Measurements from ENCODE around the gene SPINK1. TPM values are rescaled to one million over a fixed set of nuclear protein-coding genes. Genes with fewer than 3 reads are reported as not detected.
"Not testable (repeated sequence)": the region's sequence is repeated elsewhere in the genome, so short reads cannot be mapped to it uniquely, and the experiment has no call there.

SPINK1 gene
- not detected for total RNA-seq

- DNase-seq, result no peak
Measured at GRCh38 chr5:147831465-147831864, at the start of gene SPINK1. SPINK1 (minus strand) TSS chr5:147831671; CDS start chr5:147831577, 94 bp downstream.

GRCh38 chr5:147880487-147880886 is 49.0 kb upstream of the SPINK1 start:
- no peak for DNase-seq

GRCh38 chr5:147879784-147880183 is 48.3 kb upstream of the SPINK1 start:
- no peak for DNase-seq

- DNase-seq, result no peak
Measured at GRCh38 chr5:147878066-147878759, 46.7 kb upstream of the SPINK1 start, which contains the start of gene SCGB3A2. SCGB3A2 (plus strand) TSS chr5:147878711; CDS start chr5:147878804, 93 bp downstream.

- no peak for DNase-seq
Measured at GRCh38 chr5:147876626-147877025, 45.2 kb upstream of the SPINK1 start.

GRCh38 chr5:147876141-147876540 is 44.7 kb upstream of the SPINK1 start:
- no peak for DNase-seq

- no peak for DNase-seq
Measured at GRCh38 chr5:147874910-147875367, 43.5 kb upstream of the SPINK1 start.

- DNase-seq, result not testable (repeated sequence)
Measured at GRCh38 chr5:147874118-147874875, 42.8 kb upstream of the SPINK1 start.

GRCh38 chr5:147872744-147873435 is 41.4 kb upstream of the SPINK1 start:
- not testable (repeated sequence) for DNase-seq

- not testable (repeated sequence) for DNase-seq
Measured at GRCh38 chr5:147871980-147872549, 40.6 kb upstream of the SPINK1 start.

- DNase-seq, result not testable (repeated sequence)
Measured at GRCh38 chr5:147869892-147870291, 38.4 kb upstream of the SPINK1 start.

- DNase-seq, result no peak
Measured at GRCh38 chr5:147869112-147869511, 37.6 kb upstream of the SPINK1 start.

- no peak for DNase-seq
Measured at GRCh38 chr5:147863454-147864158, 32.1 kb upstream of the SPINK1 start.

GRCh38 chr5:147860641-147861025 is 29.2 kb upstream of the SPINK1 start:
- no peak for DNase-seq

GRCh38 chr5:147859962-147860640 is 28.6 kb upstream of the SPINK1 start:
- no peak for DNase-seq

GRCh38 chr5:147858565-147858964 is 27.1 kb upstream of the SPINK1 start:
- DNase-seq, result no peak

- DNase-seq, result peak; percentile 40
Measured at GRCh38 chr5:147857302-147858129, 26.0 kb upstream of the SPINK1 start.

- DNase-seq, result no peak
Measured at GRCh38 chr5:147856801-147857200, 25.3 kb upstream of the SPINK1 start.

GRCh38 chr5:147855774-147856069 is 24.3 kb upstream of the SPINK1 start:
- DNase-seq, result no peak
